HG03457 (cell line): ENCODE data around the gene SGSM1.

Experiments used
- ATAC-seq: cut with Tn5 transposase; IDR thresholded peaks from one replicate; pipeline ENCODE4 v1.9.1; 2021; ENCODE audit warnings: moderate number of reproducible peaks; ENCODE audit not compliant: unreplicated experiment

SGSM1 gene

DNA sequence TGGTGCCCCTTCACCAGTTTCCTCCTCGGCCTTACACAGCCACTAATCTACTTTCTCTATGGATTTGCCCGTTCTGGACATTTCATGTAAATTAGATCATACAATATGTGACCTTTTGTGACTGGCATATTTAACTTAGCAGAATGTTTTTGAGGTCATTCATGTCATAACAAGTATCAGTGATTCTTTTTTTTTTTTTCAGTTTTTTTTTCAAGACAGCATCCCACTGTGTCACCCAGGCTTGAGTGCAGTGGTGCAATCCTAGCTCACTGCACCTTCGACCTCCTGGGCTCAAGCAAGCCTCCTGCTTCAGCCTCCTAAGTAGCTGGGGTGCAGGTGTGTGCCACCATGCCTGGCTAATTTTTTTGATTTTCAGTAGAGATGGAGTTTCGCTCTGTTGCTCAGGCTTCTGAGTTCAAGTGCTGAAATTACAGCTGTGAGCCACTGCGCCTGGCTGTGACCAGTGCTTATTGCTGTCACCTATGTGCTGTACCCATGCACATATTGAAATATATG is 169.2 kb downstream of the SGSM1 start:
- no peak for ATAC-seq

DNA sequence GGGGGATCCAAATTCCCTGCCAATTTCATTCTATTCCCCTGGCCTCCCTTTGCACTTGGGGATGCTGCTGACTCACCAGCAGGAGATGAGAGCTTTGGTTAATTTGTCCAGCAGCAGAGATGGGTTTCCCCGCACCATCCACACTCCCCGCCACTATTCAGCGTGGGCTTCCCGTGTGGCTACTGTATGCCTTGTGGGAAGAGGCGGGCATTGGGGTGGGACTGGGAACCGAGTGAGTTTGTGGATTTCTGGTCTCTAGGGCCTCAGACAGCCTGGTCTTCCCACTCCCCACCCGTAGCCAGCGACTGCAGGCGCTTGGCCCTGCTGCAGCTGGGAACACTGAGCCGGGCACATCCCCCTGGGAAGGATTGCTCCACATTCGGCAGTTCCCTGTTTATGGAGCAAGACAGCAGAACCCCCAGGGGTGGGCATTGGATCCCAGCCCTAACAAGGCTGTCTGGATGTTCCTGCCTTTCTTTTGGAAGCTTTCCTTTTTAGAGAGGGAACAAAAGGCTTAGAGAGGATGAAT is 169.9 kb downstream of the SGSM1 start:
- no peak for ATAC-seq

DNA sequence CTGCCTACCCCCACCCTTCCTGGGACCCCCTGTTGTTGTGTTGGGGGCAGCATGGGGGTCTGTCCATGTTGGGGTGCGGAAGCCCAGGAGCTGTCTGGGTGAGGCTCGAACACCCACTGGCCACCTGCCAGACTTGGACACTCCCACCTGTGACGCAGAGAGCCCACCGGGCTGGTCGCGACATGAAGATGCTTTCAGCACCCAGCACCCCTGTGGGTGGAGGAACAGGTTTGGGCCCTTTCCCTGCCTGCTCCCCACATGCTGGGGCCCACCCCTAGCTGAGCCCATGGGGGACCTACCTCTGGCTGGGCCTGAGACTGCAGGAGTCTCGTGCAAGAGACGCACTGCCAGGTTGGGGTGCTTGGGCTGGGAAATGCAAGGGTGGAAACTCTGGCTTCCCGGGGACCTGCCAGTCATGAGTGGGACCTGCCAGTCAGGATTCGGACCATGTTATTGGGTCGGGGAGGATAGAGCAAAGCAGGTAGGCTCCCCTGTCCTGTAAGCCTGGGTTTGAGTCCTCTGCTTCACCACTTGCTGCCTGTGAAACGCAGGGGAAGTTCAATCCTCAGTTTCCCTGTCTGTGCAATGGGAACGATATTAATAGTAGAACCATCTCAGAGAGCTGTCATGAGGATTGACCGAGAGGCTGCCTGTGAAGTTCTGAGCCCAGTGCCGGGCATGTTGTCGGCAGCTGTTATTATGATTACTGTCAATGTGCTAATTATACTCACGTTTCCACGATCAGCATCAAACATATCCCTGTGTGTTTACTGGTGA is 170.6 kb downstream of the SGSM1 start:
- ATAC-seq, result no peak
